NCI-H345 treated with DMSO at 0.1 percent for 48 hours (cell line): ENCODE data around the gene SLC7A14.

ENCODE experiments used
- DNase-seq: peaks from one replicate; lab custom pipeline; 2025; ENCODE audit not compliant: unreplicated experiment; lab: John Stamatoyannopoulos, UW

The SLC7A14 gene

DNA sequence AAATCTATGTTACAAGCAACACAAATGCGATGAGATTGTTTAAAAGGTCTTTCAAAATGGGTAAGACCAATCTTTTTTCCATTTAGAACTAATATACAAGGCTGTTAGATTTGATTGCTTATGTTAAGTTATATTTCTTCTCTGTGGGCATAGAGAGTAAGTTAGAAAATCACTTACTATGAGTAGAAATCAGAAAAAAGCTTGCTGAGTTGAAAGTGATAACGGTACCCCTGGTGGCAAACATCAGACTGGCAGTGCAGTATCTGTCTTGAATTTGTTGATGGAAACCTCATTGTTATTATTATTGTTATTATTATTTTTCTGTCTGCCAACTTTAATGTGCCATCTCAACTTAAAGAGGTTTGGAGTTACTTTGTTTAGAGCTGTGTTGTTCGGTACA is 154.8 kb downstream of the SLC7A14 start:
- no peak for DNase-seq

DNA sequence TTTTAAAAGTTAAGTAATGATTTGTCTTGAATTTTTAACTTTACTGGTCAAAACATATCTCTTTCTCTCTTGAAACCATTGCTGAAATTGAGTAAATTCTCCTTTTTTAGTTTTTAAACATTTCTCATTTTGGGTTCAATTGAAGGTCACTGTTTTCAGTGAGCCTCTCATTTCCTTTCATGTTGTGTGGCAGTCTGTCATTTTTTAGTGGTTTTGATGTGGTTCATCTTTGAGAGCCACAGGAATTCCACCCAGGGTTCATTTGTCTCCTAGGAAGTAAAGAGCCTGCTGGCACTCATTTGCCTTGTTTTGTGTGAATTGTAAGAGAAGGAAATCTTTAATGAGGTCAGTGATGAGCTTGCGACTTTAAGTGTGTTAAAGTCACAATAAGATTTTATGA is 156.8 kb downstream of the SLC7A14 start:
- DNase-seq = no peak

DNA sequence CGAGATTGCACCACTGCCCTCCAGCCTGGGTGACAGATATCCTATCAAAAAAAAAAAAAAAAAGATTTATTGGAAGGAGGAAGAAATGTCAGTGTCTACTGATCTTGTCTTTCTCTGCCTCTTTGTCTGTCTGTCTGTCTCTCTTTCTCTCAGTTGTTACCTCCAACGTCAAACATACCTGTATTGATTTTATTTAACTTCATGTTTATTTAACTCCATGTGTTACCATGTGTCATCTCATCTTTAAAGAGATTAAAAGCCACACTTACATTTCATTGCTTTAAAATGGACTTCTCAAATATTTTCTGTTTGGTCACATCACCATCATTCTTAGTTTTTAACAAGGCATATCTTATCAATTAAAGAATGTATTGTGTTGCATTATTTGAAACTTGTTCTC is 157.8 kb downstream of the SLC7A14 start:
- no peak for DNase-seq

DNA sequence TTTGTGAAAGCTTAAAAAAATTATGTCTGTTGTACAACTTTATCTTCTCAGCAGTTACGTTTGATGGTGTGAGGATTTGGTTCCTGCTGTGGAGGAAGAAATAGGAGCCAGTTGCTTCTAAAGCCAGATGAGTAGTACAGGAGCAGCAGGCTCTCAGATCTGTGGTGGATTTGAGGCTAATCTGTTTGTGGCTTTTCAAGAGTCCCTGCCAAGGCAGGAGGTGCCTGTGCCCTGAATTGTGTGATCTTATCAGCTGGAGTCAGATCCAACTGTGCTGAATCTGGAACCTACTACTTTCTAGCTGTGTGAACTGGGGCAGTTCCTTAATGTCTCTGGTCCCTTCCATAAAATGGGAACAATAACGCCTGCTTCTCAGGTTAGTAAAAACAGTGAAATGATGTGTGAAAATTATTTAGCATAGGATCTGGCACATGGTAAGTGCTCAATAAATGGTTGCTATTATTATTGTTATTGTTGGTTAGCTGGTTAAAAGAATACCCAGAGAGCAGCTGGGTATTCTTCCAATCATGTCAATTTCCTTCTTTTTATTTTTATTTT is 159.6 kb downstream of the SLC7A14 start:
- DNase-seq = no peak

DNA sequence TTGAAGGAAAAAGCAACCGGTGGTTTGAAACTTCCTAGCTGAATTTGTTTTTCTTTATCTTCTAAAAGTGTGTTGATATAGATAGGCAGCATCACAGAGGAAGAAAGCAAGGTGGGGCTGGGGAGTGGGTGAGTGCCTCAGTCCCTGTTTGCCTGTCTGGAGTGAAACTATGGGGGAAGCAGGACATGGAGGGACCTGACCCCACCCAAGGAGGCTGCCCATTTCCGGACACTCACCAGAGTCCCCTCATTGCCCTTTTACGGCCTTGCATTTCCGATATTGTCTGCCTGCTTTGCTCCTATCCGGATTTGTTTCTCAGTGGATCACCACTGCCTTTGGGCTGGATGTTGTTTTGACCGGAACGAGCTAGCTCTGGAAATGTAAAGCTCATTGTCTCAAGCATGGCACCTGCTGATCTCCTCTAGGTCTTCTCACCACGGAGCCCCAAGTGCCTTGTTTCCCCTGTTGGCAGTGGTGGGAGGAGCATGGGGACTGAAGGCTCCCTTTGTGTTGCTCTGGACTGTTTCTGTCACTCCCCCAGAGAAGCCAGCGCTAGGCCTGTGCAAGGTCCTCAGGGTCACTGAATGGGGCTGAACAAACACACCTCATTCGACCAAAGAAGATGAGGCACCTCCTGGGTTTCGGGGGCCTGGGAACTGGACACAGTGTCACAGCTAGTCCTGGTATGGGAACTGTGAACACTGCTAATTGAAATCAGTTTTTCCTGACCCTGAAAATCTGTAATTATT is 160.2 kb downstream of the SLC7A14 start:
- no peak for DNase-seq

DNA sequence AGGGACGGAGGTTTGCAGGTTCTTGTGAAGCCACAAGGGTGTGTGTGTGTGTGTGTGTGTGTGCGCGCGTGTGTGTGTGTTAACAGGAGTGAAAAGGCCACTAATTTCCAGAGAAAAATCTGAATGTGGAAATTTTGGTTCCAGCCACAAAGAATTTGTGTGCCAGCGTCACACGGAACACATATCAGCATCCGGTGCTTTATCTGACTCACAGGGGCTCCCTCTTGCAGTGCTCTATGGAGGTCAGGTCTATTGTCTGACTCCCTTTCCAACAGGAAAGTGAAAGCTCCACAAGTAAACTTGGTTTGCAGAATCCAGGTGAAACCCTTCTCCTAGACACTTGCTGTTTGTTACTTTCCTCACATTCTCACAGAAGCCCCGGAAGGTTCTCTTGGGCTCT is 161.0 kb downstream of the SLC7A14 start:
- DNase-seq = no peak

DNA sequence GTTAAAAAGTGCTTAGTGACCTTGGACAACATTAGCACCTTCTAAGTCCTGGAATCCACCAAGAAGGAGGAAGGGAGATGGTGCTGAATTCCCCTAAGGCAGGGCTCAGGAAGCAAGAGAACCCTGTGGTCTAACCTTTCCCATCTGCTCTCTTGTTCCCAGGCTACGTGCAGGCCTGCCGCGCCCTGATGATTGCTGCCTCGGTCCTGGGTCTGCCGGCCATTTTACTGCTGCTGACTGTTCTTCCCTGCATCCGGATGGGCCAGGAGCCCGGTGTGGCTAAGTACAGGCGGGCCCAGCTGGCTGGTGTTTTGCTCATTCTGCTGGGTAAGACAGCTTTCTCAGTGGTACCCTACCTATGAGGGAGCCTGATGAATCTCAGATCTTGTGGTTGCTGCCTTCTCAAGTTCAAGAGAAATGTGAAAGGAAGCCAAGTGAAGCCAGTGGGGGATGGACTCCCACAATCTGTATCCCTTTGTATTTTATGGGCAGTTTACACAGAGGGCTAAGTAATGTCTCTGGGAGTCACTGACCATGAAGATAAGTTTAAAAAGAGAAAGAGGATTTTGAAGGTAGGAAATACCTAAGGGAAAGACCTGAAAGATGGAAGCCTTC is 162.8 kb downstream of the SLC7A14 start:
- DNase-seq = no peak

DNA sequence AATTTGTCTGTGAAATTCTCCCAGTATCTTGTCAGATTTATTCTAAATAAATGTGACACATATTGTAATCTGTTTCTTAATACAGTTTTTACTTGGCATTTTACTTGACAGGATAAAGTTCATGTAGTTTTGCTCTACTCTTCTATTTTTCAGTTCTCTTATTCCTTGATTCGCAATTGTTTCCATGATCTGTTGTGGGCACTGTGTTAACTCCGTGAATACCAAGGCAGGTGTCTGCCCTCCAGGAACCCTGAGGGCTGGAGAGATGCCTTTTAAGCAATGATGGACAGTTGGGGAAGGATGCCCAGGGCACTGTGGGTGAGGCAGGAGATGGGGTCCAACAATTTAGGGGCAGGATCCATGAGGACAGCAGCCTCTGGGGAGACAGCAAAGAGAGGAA is 164.1 kb downstream of the SLC7A14 start:
- DNase-seq = no peak

DNA sequence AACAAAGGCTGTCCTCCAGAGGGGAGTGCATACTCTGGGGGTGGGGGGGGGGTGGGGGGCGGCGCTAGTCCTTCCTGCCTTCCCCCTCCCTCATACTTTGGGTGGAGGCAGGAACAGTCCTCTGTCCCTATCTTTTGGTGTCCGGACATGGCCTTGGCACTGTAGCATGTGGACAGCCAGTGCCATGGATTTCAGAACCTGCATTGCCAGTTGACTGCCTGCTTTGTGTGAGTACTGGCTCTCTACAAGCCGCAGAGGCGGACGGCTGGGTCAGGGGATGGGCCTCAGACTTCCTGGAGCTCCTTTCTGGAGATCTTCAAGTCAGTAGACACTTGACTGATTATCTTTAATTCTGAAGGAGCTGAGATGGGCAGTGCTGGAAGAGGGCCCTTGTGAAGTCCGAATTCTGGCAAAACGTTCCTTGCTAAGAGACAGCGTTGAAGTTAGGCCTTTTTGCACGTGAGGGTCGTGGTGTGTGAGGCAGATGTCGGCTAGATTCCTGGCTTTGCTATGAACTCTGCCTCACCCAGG is 164.7 kb downstream of the SLC7A14 start:
- no peak for DNase-seq

DNA sequence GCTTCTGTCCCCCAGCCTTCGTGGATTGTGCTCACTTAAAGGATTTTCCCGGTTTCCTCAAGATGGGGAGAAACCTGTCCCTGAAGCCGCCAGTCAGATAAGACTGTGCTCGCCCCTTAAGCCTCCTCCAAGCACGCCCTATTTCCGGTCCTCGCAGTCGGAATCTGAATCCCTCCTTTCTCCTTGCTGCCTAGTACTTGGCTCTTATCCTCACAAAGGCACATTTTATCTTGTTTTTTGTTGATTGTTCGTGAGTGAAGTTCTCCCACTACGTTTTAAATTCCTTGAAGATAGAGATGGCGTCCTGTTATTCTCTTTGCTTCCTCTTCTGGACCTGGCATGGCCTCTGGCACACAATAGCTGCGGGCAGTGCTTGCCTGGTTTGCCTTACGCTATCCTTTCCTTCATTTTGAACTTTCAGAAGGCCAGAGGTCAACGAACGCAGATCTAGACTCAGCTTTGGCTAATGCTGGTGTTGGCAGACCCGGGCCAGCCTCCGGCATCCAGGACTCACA is 165.5 kb downstream of the SLC7A14 start:
- DNase-seq = no peak

DNA sequence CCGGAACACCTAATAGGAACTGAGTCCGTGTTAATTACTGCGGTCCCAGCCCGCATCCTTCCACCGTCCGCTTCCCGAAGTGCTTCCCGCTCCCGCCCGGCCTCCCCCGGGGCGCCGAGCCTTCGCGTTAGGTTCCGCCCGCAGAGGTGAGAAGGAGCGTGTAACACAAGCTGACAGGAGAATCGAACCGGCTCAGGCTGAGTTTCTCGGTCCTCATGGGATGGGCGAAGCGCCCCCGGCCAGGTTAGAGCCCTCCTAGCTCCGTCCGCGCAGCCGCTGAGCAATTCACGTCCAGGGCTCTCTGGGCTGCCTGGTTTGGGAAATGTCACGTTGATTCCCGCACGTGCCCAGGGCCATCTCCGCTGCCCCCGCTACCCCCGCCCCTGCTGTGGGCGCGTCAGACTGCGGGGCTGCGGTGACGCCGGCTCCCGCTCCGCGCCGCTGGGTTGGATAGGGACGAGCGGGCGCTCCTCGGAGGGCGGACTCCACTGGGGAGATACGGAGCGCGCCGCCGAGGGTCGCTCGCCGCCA is 166.3 kb downstream of the SLC7A14 start:
- DNase-seq = no peak

DNA sequence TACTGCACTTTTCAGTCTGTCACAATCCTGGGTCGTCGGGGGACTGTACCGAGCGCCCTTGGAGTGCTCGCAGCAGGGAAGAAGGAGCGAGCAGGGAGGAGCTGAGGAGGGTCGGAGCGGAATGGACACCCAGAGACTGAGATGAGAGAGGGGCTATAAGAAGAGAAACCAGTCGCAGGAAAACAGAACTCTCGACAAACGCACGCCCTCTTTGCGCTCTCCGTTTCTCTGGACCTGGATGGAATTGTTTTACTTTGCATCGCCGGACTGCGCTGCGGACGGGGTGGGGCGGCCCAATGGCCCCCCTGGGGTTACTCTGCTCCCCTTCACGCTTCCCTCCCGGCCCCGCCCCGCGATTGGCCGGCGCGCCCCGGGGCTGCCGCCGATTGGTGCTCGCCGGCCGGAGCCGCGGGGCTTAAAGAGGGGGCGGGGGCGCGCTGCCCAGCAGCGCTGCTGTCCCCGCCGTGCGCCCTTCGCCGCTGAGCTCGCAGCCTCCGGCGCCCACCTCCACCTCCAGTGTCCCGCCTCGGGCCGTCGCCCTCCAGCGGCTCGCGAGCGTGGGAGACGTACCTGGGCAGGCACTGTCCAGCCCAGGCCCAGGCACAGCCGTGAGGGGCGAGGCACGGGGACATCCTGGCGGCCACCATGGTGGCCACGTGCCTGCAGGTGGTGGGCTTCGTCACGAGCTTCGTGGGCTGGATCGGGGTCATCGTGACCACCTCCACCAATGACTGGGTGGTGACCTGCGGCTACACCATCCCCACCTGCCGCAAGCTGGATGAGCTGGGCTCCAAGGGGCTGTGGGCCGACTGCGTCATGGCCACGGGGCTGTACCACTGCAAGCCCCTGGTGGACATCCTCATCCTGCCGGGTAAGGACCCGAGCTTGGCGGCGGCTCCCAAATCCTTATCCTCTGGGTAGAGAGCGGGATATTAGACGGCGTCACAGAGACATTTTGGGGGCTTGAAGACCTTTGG is 167.2 kb downstream of the SLC7A14 start, which contains the start of gene CLDN11:
Gene CLDN11 (plus strand): TSS at position 447 of the 977 bp plus-strand sequence. CDS start 199 bp downstream, at position 646.
- DNase-seq = no peak

DNA sequence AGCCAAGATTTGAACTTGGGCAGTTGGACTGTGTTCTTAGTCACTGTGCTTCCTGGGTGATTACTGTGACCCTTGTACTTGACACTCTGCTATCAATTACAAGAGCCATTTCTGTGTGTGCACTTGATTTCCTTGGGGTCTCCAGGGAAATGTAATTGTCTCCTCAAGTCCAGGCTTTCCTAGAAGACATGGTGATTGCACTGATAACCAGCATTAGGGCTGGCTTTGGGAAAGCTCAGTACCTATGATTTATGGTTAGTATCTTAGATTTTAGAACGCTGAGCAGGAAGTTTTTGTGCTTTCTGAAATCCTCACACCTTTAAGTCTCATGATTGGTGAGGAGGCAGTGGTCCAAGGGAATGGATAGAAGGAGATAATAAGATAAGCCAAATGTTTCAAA is 168.8 kb downstream of the SLC7A14 start:
- DNase-seq = no peak

DNA sequence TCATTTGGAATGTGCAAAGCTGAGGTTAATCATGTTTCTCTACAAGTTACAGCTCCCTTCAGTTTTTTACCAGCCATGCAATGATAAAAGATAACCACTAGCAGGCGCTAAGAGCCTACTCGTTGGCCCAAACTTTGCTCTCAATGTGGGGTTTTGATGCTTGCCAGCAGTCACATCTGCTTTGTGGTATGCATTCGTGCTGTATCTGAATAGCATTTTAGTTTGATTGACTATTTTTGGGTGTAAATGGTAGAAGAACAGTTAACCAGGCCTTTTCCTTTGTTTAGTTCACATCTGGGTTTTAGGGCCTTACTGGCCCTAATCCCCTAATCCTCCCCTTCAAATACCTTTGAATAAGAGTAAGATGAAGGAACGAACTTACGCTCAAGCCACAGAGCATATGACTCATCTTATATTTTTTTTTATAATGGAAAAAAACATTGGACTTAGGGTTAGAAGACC is 171.6 kb downstream of the SLC7A14 start:
- peak; percentile 45 for DNase-seq

DNA sequence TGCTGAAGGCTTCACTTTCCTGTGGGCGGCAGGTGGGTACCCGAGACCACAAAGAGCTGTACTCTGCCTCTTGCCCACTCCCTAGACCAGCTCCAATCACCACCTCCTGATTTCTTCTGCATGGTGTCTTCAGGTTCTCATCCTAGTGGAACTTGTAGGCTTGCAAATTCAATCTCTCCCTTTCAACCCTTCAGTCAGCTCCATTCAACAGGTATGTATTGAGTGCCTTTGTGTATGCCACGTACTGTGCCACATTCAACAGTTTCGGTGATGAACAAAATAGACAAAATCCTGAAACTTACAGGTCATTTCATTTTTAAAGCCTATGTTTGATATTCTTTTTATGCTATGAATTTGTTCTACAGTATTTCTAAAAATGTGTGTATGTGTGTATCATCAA is 172.6 kb downstream of the SLC7A14 start:
- DNase-seq = no peak

DNA sequence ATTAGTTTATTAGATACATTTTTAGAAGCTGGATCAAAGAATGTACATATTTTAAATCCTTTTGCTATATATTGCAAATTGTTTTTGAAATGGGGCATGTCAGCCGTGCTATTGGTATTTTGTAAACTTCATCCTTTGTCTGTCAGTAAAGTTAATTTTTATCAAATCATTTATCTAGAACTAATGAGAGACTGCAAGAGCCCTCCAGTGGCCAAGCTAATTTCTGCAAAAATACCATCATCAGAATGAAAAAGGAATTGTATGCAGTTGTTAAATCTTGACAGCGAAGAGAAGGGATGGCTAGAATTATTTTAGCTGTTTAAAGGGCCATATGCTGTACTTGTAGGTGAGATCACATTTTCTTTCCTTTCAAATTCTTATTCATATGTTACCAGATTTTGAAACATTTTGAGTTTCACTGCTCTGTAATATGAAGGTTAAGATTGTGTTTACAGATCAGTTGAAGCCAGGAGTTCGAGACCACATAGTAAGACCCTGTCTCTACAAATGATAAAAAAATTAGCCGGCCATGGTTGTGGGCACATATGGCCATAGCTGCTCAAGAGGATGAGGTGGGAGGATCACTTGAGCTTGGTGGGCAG is 175.3 kb downstream of the SLC7A14 start:
- DNase-seq = no peak
